Measurements from ENCODE around the gene KMT2C. TPM values are rescaled to one million over a fixed set of nuclear protein-coding genes. Genes with fewer than 3 reads are reported as not detected.
"Not testable (repeated sequence)": the region's sequence is repeated elsewhere in the genome, so short reads cannot be mapped to it uniquely, and the experiment has no call there.

The KMT2C gene
- total and polyA plus RNA-seq, 10 donors: 5.3 to 147 (median 107) TPM

DNA sequence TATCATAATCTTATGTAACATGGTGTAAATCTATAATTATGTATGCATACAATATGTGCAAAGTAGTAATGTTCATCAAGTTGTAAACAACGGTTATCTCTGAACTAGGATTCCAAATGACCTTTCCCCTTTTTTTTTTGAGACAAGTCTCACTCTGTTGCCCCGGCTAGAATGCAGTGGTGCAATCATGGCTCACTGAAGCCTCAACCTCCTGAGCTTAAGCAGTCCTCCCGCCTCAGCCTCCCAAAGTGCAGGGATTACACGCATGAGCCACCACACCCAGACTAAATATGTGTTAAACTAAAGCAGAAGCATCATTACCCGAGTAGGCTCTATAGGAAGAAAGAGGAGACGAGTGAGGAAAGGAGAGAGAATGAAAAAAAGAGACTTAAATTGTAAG, 7.8 kb upstream of the KMT2C start:
- Histone ChIP-seq H3K36me3 (no peaks in the 10 kb centered on the region), H3K4me1 (no peaks in the 10 kb centered on the region), H3K4me3 (no peak overlapping the region), H3K27me3 (replicated peaks in 1 of 7) (no peaks in the 10 kb centered on the region), H3K9me3 (no peaks in the 10 kb centered on the region), H3K27ac (no peak overlapping the region)
- TF ChIP-seq CTCF (IDR thresholded peaks at IDR 0.05 in 8 of 11, conservative IDR thresholded peaks at IDR 0.05 in 3 of 11): no peak
- no peak for TF ChIP-seq POLR2A (IDR thresholded peaks at IDR 0.05)
- TF ChIP-seq POLR2AphosphoS5 (IDR thresholded peaks at IDR 0.05): no peak
- 73 to 89% (median 80%) methylated on average over 6 of the region's 6 CpGs for WGBS, 5 donors
- DNase-seq: no peak
- intact Hi-C loops (cut with DNase I; ENCODE audit: low total_unique reads): no loop called here

DNA sequence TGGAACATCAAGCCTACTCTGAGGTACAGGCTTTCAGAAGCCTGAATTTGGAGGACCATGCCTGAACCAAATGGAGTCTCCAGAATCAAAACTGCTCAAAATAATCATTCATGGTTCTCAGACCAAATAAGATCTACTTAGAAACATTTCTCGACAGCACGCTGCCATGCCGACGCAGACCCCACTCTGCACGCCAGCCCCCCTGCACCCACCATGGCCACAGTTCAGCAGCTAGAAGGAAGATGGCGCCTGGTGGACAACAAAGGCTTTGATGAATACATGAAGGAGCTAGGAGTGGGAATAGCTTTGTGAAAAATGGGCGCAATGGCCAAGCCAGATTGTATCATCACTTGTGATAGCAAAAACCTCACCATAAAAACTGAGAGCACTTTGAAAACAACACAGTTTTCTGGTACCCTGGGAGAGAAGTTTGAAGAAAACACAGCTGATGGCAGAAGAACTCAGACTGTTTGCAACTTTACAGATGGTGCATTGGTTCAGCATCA, 6.6 kb upstream of the KMT2C start:
- Histone ChIP-seq H3K9me3 (no peaks in the 10 kb centered on the region), H3K4me1 (peaks cover 0 to 6% (median under 1%) of the 10 kb centered on the region in 6 donors), H3K36me3 (no peaks in the 10 kb centered on the region), H3K27ac (no peak overlapping the region), H3K4me3 (no peak overlapping the region), H3K27me3 (replicated peaks in 1 of 7) (no peaks in the 10 kb centered on the region)
- no peak for DNase-seq
- intact Hi-C loops (cut with DNase I; ENCODE audit: low total_unique reads): no loop called here
- WGBS, 5 donors: 93 to 99% (median 97%) methylated on average over 7 of the region's 7 CpGs
- TF ChIP-seq CTCF (IDR thresholded peaks at IDR 0.05 in 8 of 11, conservative IDR thresholded peaks at IDR 0.05 in 3 of 11): no peak

DNA sequence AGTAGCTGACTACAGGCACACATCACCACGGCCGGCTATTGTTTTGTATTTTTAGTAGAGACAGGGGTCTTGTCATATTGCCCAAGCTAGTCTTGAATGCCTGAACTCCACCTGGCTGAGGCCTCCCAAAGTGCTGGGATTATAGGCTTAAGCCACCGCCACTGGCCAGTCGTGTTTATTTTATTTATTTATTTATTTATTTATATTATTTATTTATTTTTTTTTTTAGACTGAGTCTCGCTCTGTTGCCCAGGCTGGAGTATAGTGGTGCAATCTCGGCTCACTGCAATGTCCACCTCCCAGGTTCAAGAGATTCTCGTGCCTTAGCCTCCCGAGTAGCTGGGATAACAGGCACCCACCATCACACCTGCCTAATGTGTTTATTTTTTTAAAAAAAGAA, 6.0 kb upstream of the KMT2C start:
- H3K27me3 ChIP-seq (replicated peaks in 1 of 7); DNase-seq; H3K4me1 ChIP-seq; H3K4me3 ChIP-seq; H3K36me3 ChIP-seq; H3K9me3 ChIP-seq; intact Hi-C loops (cut with DNase I; ENCODE audit: low total_unique reads); H3K27ac ChIP-seq: not testable (repeated sequence)
- 87 to 93% (median 92%) methylated on average over 8 of the region's 8 CpGs for WGBS, 5 donors

- H3K4me1 ChIP-seq; H3K9me3 ChIP-seq; H3K27ac ChIP-seq; H3K27me3 ChIP-seq (replicated peaks in 1 of 7); DNase-seq; intact Hi-C loops (cut with DNase I; ENCODE audit: low total_unique reads); H3K36me3 ChIP-seq; H3K4me3 ChIP-seq: not testable (repeated sequence)
- WGBS, 5 donors: 49 to 81% (median 68%) methylated on average over 7 of the region's 7 CpGs
Observed at GRCh38 chr7:152441168-152441567, 5.4 kb upstream of the KMT2C start.

DNA sequence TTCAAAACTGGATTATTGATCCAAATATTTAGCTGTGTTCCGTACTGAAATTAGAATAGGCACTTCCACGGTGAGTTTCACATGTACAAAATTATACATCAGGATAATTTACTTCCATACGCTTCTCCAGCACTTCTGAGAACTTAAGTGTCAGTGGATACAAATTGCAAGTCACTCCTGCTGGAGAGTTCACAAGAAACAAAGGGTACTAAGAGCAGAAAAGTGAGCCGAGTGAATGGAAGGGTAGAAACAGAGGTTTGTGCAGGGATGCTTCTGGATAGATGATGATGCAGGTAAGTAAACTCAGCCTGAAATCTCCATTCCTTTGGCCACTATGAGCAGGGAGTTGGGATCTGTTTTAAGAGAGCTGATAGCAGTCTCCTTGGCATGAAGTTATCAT, 2.2 kb upstream of the KMT2C start:
- intact Hi-C loops (cut with DNase I; ENCODE audit: low total_unique reads); H3K27ac ChIP-seq; H3K9me3 ChIP-seq; H3K27me3 ChIP-seq (replicated peaks in 1 of 7); H3K36me3 ChIP-seq; H3K4me3 ChIP-seq; DNase-seq: not testable (repeated sequence)
- peaks cover 8 to 24% (median 16%) of the 10 kb centered on the region in 6 donors for H3K4me1 ChIP-seq
- 63 to 76% (median 67%) methylated on average over 4 of the region's 4 CpGs for WGBS, 5 donors

GRCh38 chr7:152436931-152437575, 1.2 kb upstream of the KMT2C start:
- H3K27me3 ChIP-seq (replicated peaks in 1 of 7); intact Hi-C loops (cut with DNase I; ENCODE audit: low total_unique reads); DNase-seq; H3K9me3 ChIP-seq; H3K36me3 ChIP-seq: not testable (repeated sequence)
- Histone ChIP-seq H3K4me1 (peaks cover 15 to 34% (median 25%) of the 10 kb centered on the region in 6 donors), H3K27ac (peak overlapping the region; percentile 95 to 100 (median 98)), H3K4me3 (peak overlapping the region; percentile 33 to 90 (median 50))
- 14 to 17% (median 15%) methylated on average over 22 of the region's 22 CpGs for WGBS, 5 donors
- TF ChIP-seq POLR2AphosphoS5 (IDR thresholded peaks at IDR 0.05): peak in 1 of 3 donors; percentile 11
